DND-41 (cell line): ENCODE measurements around the gene ASH1L.

Experiments used
- ATAC-seq: fragments of 200-7000 bp; cut with Tn5 transposase; 3 replicates; pipeline ENCODE4 v1.9.1; 2021; ENCODE audit warnings: low read depth; ENCODE audit not compliant: insufficient read depth
- DNase-seq: peaks from one replicate; pipeline ENCODE4 v3.0.0-alpha.2; 2020
- H2AFZ ChIP-seq: 2 replicates; pipeline ENCODE4 v1.6.0; 2012; ENCODE audit warnings: low read depth, low read length
- H3K27ac ChIP-seq: 2 replicates; pipeline ENCODE4 v1.5.1; 2012; ENCODE audit warnings: low read length, inconsistent platforms
- H3K27me3 ChIP-seq: fragments of 200-600 bp; sonication (generic); 2 replicates; pipeline ENCODE4 v1.6.0; 2012; ENCODE audit warnings: low read length, mild to moderate bottlenecking, inconsistent platforms; ENCODE audit not compliant: insufficient read depth, poor library complexity
- H3K36me3 ChIP-seq: 2 replicates; pipeline ENCODE4 v1.5.1; 2012; ENCODE audit warnings: low read length, inconsistent platforms; ENCODE audit not compliant: insufficient read depth
- H3K4me1 ChIP-seq: 2 replicates; pipeline ENCODE4 v1.5.1; 2012; ENCODE audit warnings: mild to moderate bottlenecking, low read length; ENCODE audit not compliant: insufficient read depth
- H3K4me2 ChIP-seq: 2 replicates; pipeline ENCODE4 v1.6.0; 2012; ENCODE audit warnings: mild to moderate bottlenecking, moderate library complexity, low read length, inconsistent platforms; ENCODE audit not compliant: insufficient read depth
- H3K4me3 ChIP-seq, 2 experiments: fragments of 200-600 bp in 1 of 2; shearing (Covaris generic) in 1 of 2; 2 replicates each; pipeline ENCODE4 v1.5.1; 2012 to 2016; ENCODE audit warnings: inconsistent platforms in 2 of 2, low read length in 2 of 2, mild to moderate bottlenecking in 2 of 2, low read depth in 1 of 2, moderate library complexity in 1 of 2
- H3K79me2 ChIP-seq: 2 replicates; pipeline ENCODE4 v1.6.0; 2012; ENCODE audit warnings: low read length, inconsistent platforms; ENCODE audit not compliant: insufficient read depth
- H3K9ac ChIP-seq: 2 replicates; pipeline ENCODE4 v1.6.0; 2012; ENCODE audit warnings: low read depth, mild to moderate bottlenecking, inconsistent platforms, low read length, moderate library complexity
- H3K9me3 ChIP-seq: 2 replicates; pipeline ENCODE4 v1.5.1; 2012; ENCODE audit warnings: low read length, moderate library complexity, mild to moderate bottlenecking, inconsistent platforms; ENCODE audit not compliant: insufficient read depth, severe bottlenecking
- H4K20me1 ChIP-seq: 2 replicates; pipeline ENCODE4 v1.6.0; 2012; ENCODE audit warnings: low read length; ENCODE audit not compliant: insufficient read depth
- EZH2 ChIP-seq: IDR thresholded peaks from 3 replicates; pipeline ENCODE4 v1.6.1; 2012; ENCODE audit warnings: borderline replicate concordance, low read depth, mild to moderate bottlenecking, moderate library complexity, low read length, inconsistent platforms; ENCODE audit not compliant: severe bottlenecking
- TF ChIP-seq, protein P1 (sequence below): IDR thresholded peaks from 2 replicates; pipeline ENCODE4 v1.5.1; 2012; ENCODE audit warnings: borderline replicate concordance, low read length, moderate library complexity, mild to moderate bottlenecking; ENCODE audit not compliant: poor library complexity, severe bottlenecking; ENCODE audit errors: extremely low read depth

The ASH1L gene

DNA sequence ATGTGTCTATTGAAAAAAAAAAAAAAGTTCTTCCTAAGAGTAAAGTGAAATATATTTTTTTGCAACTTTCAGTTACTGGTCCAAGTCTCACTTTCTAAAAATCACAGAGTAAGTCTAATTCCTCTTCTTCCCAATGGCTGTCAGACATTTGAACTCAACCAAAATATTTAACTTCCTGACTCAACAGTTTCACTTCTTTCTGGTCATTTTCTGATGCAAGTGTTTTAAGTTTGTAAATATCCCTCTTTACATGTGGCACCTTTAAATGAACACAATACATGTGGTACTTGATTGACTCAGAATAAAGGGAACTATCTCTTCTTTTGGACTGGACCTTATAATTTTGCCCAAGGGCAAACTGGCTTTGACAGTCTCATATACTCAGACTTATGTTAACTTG lies 76.7 kb downstream of the ASH1L start:
- H2AFZ ChIP-seq = no peak overlapping the region
- H3K36me3 ChIP-seq = peaks cover 32% of the 10 kb centered on the region
- H3K4me1 ChIP-seq = no peaks in the 10 kb centered on the region
- H3K4me3 ChIP-seq = no peak overlapping the region
- ATAC-seq = no peak
- peaks cover 11% of the 10 kb centered on the region for H4K20me1 ChIP-seq
- H3K79me2 ChIP-seq = peaks cover 80% of the 10 kb centered on the region
- H3K4me2 ChIP-seq = no peak overlapping the region
- H3K9me3 ChIP-seq = no peaks in the 10 kb centered on the region
- DNase-seq = no peak
- H3K27ac ChIP-seq = no peak overlapping the region
- TF ChIP-seq, protein P1, sequence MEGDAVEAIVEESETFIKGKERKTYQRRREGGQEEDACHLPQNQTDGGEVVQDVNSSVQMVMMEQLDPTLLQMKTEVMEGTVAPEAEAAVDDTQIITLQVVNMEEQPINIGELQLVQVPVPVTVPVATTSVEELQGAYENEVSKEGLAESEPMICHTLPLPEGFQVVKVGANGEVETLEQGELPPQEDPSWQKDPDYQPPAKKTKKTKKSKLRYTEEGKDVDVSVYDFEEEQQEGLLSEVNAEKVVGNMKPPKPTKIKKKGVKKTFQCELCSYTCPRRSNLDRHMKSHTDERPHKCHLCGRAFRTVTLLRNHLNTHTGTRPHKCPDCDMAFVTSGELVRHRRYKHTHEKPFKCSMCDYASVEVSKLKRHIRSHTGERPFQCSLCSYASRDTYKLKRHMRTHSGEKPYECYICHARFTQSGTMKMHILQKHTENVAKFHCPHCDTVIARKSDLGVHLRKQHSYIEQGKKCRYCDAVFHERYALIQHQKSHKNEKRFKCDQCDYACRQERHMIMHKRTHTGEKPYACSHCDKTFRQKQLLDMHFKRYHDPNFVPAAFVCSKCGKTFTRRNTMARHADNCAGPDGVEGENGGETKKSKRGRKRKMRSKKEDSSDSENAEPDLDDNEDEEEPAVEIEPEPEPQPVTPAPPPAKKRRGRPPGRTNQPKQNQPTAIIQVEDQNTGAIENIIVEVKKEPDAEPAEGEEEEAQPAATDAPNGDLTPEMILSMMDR = no peak
- TF ChIP-seq EZH2 = no peak
- H3K9ac ChIP-seq = no peak overlapping the region
- H3K27me3 ChIP-seq = no peaks in the 10 kb centered on the region

DNA sequence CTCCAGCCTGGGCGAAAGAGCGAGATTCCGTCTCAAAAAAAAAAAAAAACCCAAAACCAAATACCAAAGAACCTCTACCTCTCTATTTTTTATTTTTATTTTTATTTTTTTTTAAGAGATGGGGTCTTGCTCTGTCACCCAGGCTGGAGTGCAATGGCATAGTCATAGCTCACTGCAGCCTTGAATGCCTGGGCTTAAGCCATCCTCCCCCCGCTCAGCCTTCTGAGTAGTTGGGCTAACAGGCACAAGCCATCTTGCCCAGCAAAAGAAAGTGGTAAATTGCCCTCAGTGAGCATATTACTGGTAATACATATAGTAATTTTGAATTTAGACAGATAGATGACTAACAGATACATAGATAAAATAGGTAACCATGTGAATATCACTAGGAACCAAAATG lies 77.4 kb downstream of the ASH1L start:
- no peak for ATAC-seq
- H3K79me2 ChIP-seq = peaks cover 73% of the 10 kb centered on the region
- no peak overlapping the region for H3K4me2 ChIP-seq
- no peaks in the 10 kb centered on the region for H3K4me1 ChIP-seq
- H3K27ac ChIP-seq = no peak overlapping the region
- H4K20me1 ChIP-seq = peaks cover 6% of the 10 kb centered on the region
- H2AFZ ChIP-seq = no peak overlapping the region
- no peak overlapping the region for H3K9ac ChIP-seq
- no peak for DNase-seq
- TF ChIP-seq EZH2 = no peak
- TF ChIP-seq, protein P1 = no peak
- H3K9me3 ChIP-seq = no peaks in the 10 kb centered on the region
- no peak overlapping the region for H3K4me3 ChIP-seq
- no peaks in the 10 kb centered on the region for H3K27me3 ChIP-seq
- peaks cover 35% of the 10 kb centered on the region for H3K36me3 ChIP-seq

DNA sequence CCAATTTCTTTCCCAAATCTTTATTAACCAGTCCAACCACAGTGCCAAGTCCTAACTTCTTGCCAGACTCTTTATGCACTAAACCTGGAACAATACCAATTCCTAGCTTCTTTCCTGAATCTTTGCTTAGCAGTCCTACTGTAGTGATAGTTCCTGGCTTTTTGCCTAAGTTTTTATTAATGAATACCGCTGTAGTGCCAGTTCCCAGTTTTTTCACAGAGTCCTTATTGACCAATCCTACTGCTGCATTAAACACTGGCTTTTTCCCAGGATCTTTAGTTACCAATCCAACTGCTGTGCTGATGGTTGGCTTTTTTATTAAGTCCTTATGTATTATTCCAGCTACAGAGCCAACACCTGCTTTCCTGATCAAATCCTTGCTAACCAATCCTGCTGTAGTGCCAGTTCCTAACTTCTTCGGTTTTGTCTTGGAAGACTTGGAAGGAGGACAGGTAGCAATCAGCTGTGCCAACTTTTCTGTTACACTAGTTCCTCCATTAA lies 80.8 kb downstream of the ASH1L start:
- no peak overlapping the region for H3K4me2 ChIP-seq
- peaks cover 58% of the 10 kb centered on the region for H3K79me2 ChIP-seq
- H3K4me3 ChIP-seq = no peak overlapping the region
- no peaks in the 10 kb centered on the region for H3K4me1 ChIP-seq
- no peak for ATAC-seq
- H3K9ac ChIP-seq = no peak overlapping the region
- H3K27ac ChIP-seq = no peak overlapping the region
- H3K27me3 ChIP-seq = no peaks in the 10 kb centered on the region
- no peaks in the 10 kb centered on the region for H3K9me3 ChIP-seq
- TF ChIP-seq, protein P1 = no peak
- no peak for TF ChIP-seq EZH2
- H2AFZ ChIP-seq = no peak overlapping the region
- peaks cover 5% of the 10 kb centered on the region; the same call in 1 of the 2 replicates for H4K20me1 ChIP-seq
- H3K36me3 ChIP-seq = peaks cover 57% of the 10 kb centered on the region
- no peak for DNase-seq

DNA sequence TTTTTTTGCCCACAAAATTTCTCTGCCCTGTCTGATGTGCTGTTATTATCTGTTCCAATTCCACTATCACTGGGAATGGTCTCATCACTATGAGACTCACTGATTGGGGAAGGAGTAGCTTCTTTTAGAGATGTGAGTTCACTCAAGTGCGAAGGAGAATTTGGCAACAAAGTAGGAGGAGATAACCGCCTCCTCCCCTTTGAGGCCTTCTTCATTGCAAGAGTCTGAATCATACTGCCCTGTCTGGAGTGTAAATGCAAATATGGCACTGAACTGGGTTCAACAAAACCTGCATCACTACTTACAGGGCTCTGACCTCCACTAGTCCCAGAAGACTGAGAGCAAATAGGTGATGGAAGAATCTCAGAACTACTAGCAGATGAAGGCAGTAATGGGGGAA lies 83.4 kb downstream of the ASH1L start:
- Histone ChIP-seq H3K27me3 (no peaks in the 10 kb centered on the region), H3K4me1 (no peaks in the 10 kb centered on the region), H3K9ac (no peak overlapping the region), H3K4me2 (no peak overlapping the region), H3K27ac (no peak overlapping the region), H3K36me3 (peaks cover 67% of the 10 kb centered on the region), H3K4me3 (no peak overlapping the region), H4K20me1 (peaks cover 5% of the 10 kb centered on the region; the same call in 1 of the 2 replicates), H2AFZ (no peak overlapping the region), H3K79me2 (peaks cover 48% of the 10 kb centered on the region), H3K9me3 (no peaks in the 10 kb centered on the region)
- DNase-seq = no peak
- no peak for ATAC-seq
- no peak for TF ChIP-seq EZH2
- TF ChIP-seq, protein P1 = no peak
